ENCODE data around the gene PPIA. TPM values are rescaled to one million over a fixed set of nuclear protein-coding genes. Genes with fewer than 3 reads are reported as not detected.
A peak's percentile ranks its signal among the peaks of the same experiment; 100 is the strongest.
"Not testable (repeated sequence)": the region's sequence is repeated elsewhere in the genome, so short reads cannot be mapped to it uniquely, and the experiment has no call there.

PPIA gene
- total RNA-seq, 1 donor from 2014 or later = 1,265 TPM

- TF ChIP-seq CTCF (IDR thresholded peaks at IDR 0.05) = no peak
- Mint-ChIP-seq H3K27me3 (ENCODE audit: unreplicated experiment) (no peaks in the 10 kb centered on the region), H3K4me1 (ENCODE audit: unreplicated experiment) (peaks cover 14% of the 10 kb centered on the region), H3K9me3 (ENCODE audit: unreplicated experiment) (no peaks in the 10 kb centered on the region), H3K36me3 (ENCODE audit: unreplicated experiment) (peaks cover 15% of the 10 kb centered on the region), H3K4me3 (ENCODE audit: unreplicated experiment) (no peak overlapping the region), H3K27ac (ENCODE audit: unreplicated experiment) (peak overlapping the region; percentile 20)
- no peak for DNase-seq (ENCODE audit: extremely low spot score, unreplicated experiment)
Measured at GRCh38 chr7:44824894-44825526, 28.5 kb downstream of the PPIA start.

- H3K4me1 Mint-ChIP-seq (ENCODE audit: unreplicated experiment) = peaks cover 14% of the 10 kb centered on the region
- H3K27ac Mint-ChIP-seq (ENCODE audit: unreplicated experiment) = peak overlapping the region; percentile 20
- no peaks in the 10 kb centered on the region for H3K9me3 Mint-ChIP-seq (ENCODE audit: unreplicated experiment)
- H3K4me3 Mint-ChIP-seq (ENCODE audit: unreplicated experiment) = no peak overlapping the region
- peaks cover 21% of the 10 kb centered on the region for H3K36me3 Mint-ChIP-seq (ENCODE audit: unreplicated experiment)
- DNase-seq (ENCODE audit: extremely low spot score, unreplicated experiment) = peak; percentile 11
- TF ChIP-seq CTCF (IDR thresholded peaks at IDR 0.05) = no peak
- H3K27me3 Mint-ChIP-seq (ENCODE audit: unreplicated experiment) = no peaks in the 10 kb centered on the region
Measured at GRCh38 chr7:44827567-44827966, 31.1 kb downstream of the PPIA start.

- no peak for DNase-seq (ENCODE audit: extremely low spot score, unreplicated experiment)
- H3K4me1 Mint-ChIP-seq (ENCODE audit: unreplicated experiment) = peaks cover 6% of the 10 kb centered on the region
- no peaks in the 10 kb centered on the region for H3K9me3 Mint-ChIP-seq (ENCODE audit: unreplicated experiment)
- TF ChIP-seq CTCF (IDR thresholded peaks at IDR 0.05) = no peak
- no peak overlapping the region for H3K27ac Mint-ChIP-seq (ENCODE audit: unreplicated experiment)
- peaks cover 21% of the 10 kb centered on the region for H3K36me3 Mint-ChIP-seq (ENCODE audit: unreplicated experiment)
- no peak overlapping the region for H3K4me3 Mint-ChIP-seq (ENCODE audit: unreplicated experiment)
- no peaks in the 10 kb centered on the region for H3K27me3 Mint-ChIP-seq (ENCODE audit: unreplicated experiment)
Measured at GRCh38 chr7:44838751-44839150, 42.3 kb downstream of the PPIA start.

GRCh38 chr7:44842675-44843074, 46.2 kb downstream of the PPIA start:
- H3K4me1 Mint-ChIP-seq (ENCODE audit: unreplicated experiment) = peaks cover 35% of the 10 kb centered on the region
- not testable (repeated sequence) for H3K9me3 Mint-ChIP-seq (ENCODE audit: unreplicated experiment); DNase-seq (ENCODE audit: extremely low spot score, unreplicated experiment); H3K27me3 Mint-ChIP-seq (ENCODE audit: unreplicated experiment); H3K4me3 Mint-ChIP-seq (ENCODE audit: unreplicated experiment)
- peak overlapping the region; percentile 2 for H3K27ac Mint-ChIP-seq (ENCODE audit: unreplicated experiment)
- peaks cover 13% of the 10 kb centered on the region for H3K36me3 Mint-ChIP-seq (ENCODE audit: unreplicated experiment)

- Mint-ChIP-seq H3K36me3 (ENCODE audit: unreplicated experiment) (peaks cover 13% of the 10 kb centered on the region), H3K4me1 (ENCODE audit: unreplicated experiment) (peaks cover 35% of the 10 kb centered on the region)
- DNase-seq (ENCODE audit: extremely low spot score, unreplicated experiment); H3K4me3 Mint-ChIP-seq (ENCODE audit: unreplicated experiment); H3K27ac Mint-ChIP-seq (ENCODE audit: unreplicated experiment); H3K27me3 Mint-ChIP-seq (ENCODE audit: unreplicated experiment); H3K9me3 Mint-ChIP-seq (ENCODE audit: unreplicated experiment): not testable (repeated sequence)
Measured at GRCh38 chr7:44843440-44843839, 47.0 kb downstream of the PPIA start.

- Mint-ChIP-seq H3K4me3 (ENCODE audit: unreplicated experiment) (no peak overlapping the region), H3K9me3 (ENCODE audit: unreplicated experiment) (no peaks in the 10 kb centered on the region), H3K36me3 (ENCODE audit: unreplicated experiment) (peaks cover 7% of the 10 kb centered on the region), H3K27ac (ENCODE audit: unreplicated experiment) (peak overlapping the region; percentile 37), H3K4me1 (ENCODE audit: unreplicated experiment) (peaks cover 44% of the 10 kb centered on the region), H3K27me3 (ENCODE audit: unreplicated experiment) (no peaks in the 10 kb centered on the region)
- DNase-seq (ENCODE audit: extremely low spot score, unreplicated experiment) = no peak
- no peak for TF ChIP-seq CTCF (IDR thresholded peaks at IDR 0.05)
Measured at GRCh38 chr7:44845451-44845850, 49.0 kb downstream of the PPIA start.

- peak overlapping the region; percentile 97 for H3K27ac Mint-ChIP-seq (ENCODE audit: unreplicated experiment)
- not testable (repeated sequence) for DNase-seq (ENCODE audit: extremely low spot score, unreplicated experiment); H3K36me3 Mint-ChIP-seq (ENCODE audit: unreplicated experiment); H3K9me3 Mint-ChIP-seq (ENCODE audit: unreplicated experiment); H3K27me3 Mint-ChIP-seq (ENCODE audit: unreplicated experiment)
- peak overlapping the region; percentile 95 for H3K4me3 Mint-ChIP-seq (ENCODE audit: unreplicated experiment)
- peaks cover 44% of the 10 kb centered on the region for H3K4me1 Mint-ChIP-seq (ENCODE audit: unreplicated experiment)
Measured at GRCh38 chr7:44846390-44846789, 49.9 kb downstream of the PPIA start.

Measured in osteocyte (in vitro differentiated cells).